T47D (cell line): Measurements from ENCODE around the gene GAB4.
"Not testable (repeated sequence)": the region's sequence is repeated elsewhere in the genome, so short reads cannot be mapped to it uniquely, and the experiment has no call there.

Experiments
- DNase-seq, 2 experiments: peaks; one replicate each; pipeline versions ENCODE4 v3.0.0 to v3.0.0-alpha.2; 2011 to 2012; ENCODE audit warnings: low read depth in 1 of 2, low spot score in 1 of 2
- JUND ChIP-seq: IDR thresholded peaks from 2 replicates; pipeline ENCODE4 v1.6.1; 2012; ENCODE audit warnings: low read depth
- in situ Hi-C: cut with HindIII; loops from 2 replicates; pipeline ENCODE4 v1.10.0; 2016; ENCODE audit warnings: low sequenced_read_pairs, low pct_unique_long_range_greater_than_20kb

GAB4 gene

GRCh38 chr22:16959345-16959930, 48.6 kb downstream of the GAB4 start:
- no peak for TF ChIP-seq JUND
- no peak for DNase-seq
- in situ Hi-C loops, result no loop called here

GRCh38 chr22:16958475-16958874, 49.5 kb downstream of the GAB4 start:
- in situ Hi-C loops, result no loop called here
- no peak for DNase-seq
- TF ChIP-seq JUND, result no peak

- in situ Hi-C loops, result no loop called here
- no peak for DNase-seq
- TF ChIP-seq JUND, result no peak
These were observed 50.2 kb downstream of the GAB4 start for GRCh38 chr22:16957781-16958180.

- TF ChIP-seq JUND, result no peak
- DNase-seq, result no peak
- in situ Hi-C loops, result no loop called here
These were observed 51.7 kb downstream of the GAB4 start for GRCh38 chr22:16956290-16956689.

- in situ Hi-C loops, result no loop called here
- no peak for TF ChIP-seq JUND
- peak in 1 of 2 experiments; percentile 45 for DNase-seq
These were observed 52.3 kb downstream of the GAB4 start for GRCh38 chr22:16955678-16956210.

- no peak for DNase-seq
- in situ Hi-C loops, result no loop called here
- TF ChIP-seq JUND, result no peak
These were observed 52.9 kb downstream of the GAB4 start for GRCh38 chr22:16955081-16955480.

- DNase-seq, result no peak
- TF ChIP-seq JUND, result no peak
- in situ Hi-C loops, result no loop called here
These were observed 54.0 kb downstream of the GAB4 start for GRCh38 chr22:16954060-16954403.

- no peak for TF ChIP-seq JUND
These were observed 54.6 kb downstream of the GAB4 start for GRCh38 chr22:16953206-16954059.

GRCh38 chr22:16949561-16949960, 58.5 kb downstream of the GAB4 start:
- in situ Hi-C loops, result no loop called here
- no peak for TF ChIP-seq JUND
- no peak for DNase-seq

More at GRCh38 chr22:16953206-16954059, 54.6 kb downstream of the GAB4 start:
- in situ Hi-C loops, result no loop called here
- DNase-seq, result no peak

GRCh38 chr22:16937811-16938210, 70.2 kb downstream of the GAB4 start:
- in situ Hi-C loops, result no loop called here
- TF ChIP-seq JUND, result no peak
- no peak for DNase-seq

- DNase-seq, in situ Hi-C loops: not testable (repeated sequence)
These were observed 70.8 kb downstream of the GAB4 start for GRCh38 chr22:16937209-16937608.

- in situ Hi-C loops, result no loop called here
- no peak for TF ChIP-seq JUND
- peak in 1 of 2 experiments; percentile 10 for DNase-seq
These were observed 71.4 kb downstream of the GAB4 start for GRCh38 chr22:16936625-16937024.

- DNase-seq, result no peak
- no peak for TF ChIP-seq JUND
- in situ Hi-C loops, result no loop called here
These were observed 72.8 kb downstream of the GAB4 start for GRCh38 chr22:16935209-16935608.
